H9 (cell line): Measurements from ENCODE around the gene STXBP6. TPM values are rescaled to one million over a fixed set of nuclear protein-coding genes. Genes with fewer than 3 reads are reported as not detected.

Experiments
- DNase-seq: peaks from one replicate; pipeline ENCODE4 v3.0.0-alpha.2; 2017
- H2AFZ ChIP-seq: one replicate; pipeline ENCODE4 v1.6.1; 2013; ENCODE audit warnings: mild to moderate bottlenecking, low read length, control low read depth, moderate library complexity
- H2AK5ac ChIP-seq: 2 replicates; pipeline ENCODE4 v1.6.1; 2013; ENCODE audit warnings: low read length, control low read depth, mixed read lengths; ENCODE audit not compliant: insufficient read length
- H2BK120ac ChIP-seq: one replicate; pipeline ENCODE4 v1.6.1; 2013; ENCODE audit warnings: low read depth, mild to moderate bottlenecking, low read length, control low read depth, inconsistent platforms; ENCODE audit not compliant: poor library complexity, severe bottlenecking
- H2BK12ac ChIP-seq: 2 replicates; pipeline ENCODE4 v1.6.1; 2013; ENCODE audit warnings: low read length, control low read depth, mixed read lengths, low read depth; ENCODE audit not compliant: insufficient read length
- H2BK15ac ChIP-seq: 2 replicates; pipeline ENCODE4 v1.6.1; 2013; ENCODE audit warnings: low read depth, low read length, control low read depth
- H2BK20ac ChIP-seq: one replicate; pipeline ENCODE4 v1.6.1; 2013; ENCODE audit warnings: low read depth, mild to moderate bottlenecking, low read length, control low read depth, inconsistent platforms; ENCODE audit not compliant: poor library complexity, severe bottlenecking
- H2BK5ac ChIP-seq: 2 replicates; pipeline ENCODE4 v1.6.1; 2013; ENCODE audit warnings: low read length, control low read depth, mixed read lengths; ENCODE audit not compliant: insufficient read length
- H3K14ac ChIP-seq: 2 replicates; pipeline ENCODE4 v1.6.1; 2013; ENCODE audit warnings: low read length, control low read depth; ENCODE audit not compliant: insufficient read depth
- H3K18ac ChIP-seq: 2 replicates; pipeline ENCODE4 v1.6.1; 2013; ENCODE audit warnings: low read depth, mild to moderate bottlenecking, mixed read lengths, low read length, control low read depth; ENCODE audit not compliant: insufficient read length
- H3K23ac ChIP-seq: 2 replicates; pipeline ENCODE4 v1.6.1; 2013; ENCODE audit warnings: low read length, control low read depth, mixed read lengths, low read depth; ENCODE audit not compliant: insufficient read length
- H3K23me2 ChIP-seq: 2 replicates; pipeline ENCODE4 v1.6.1; 2013; ENCODE audit warnings: low read depth, mild to moderate bottlenecking, mixed read lengths, low read length, control low read depth; ENCODE audit not compliant: insufficient read length, poor library complexity, severe bottlenecking
- H3K27ac ChIP-seq: 2 replicates; pipeline ENCODE4 v1.5.1; 2013; ENCODE audit warnings: low read length, control low read depth, mixed read lengths, low read depth; ENCODE audit not compliant: insufficient read length
- H3K27me3 ChIP-seq: 2 replicates; pipeline ENCODE4 v1.6.1; 2013; ENCODE audit warnings: low read length, control low read depth, inconsistent platforms; ENCODE audit not compliant: insufficient read depth
- H3K4ac ChIP-seq: 2 replicates; pipeline ENCODE4 v1.6.1; 2013; ENCODE audit warnings: low read depth, mild to moderate bottlenecking, control low read depth, inconsistent platforms, low read length, moderate library complexity
- H3K4me1 ChIP-seq: 2 replicates; pipeline ENCODE4 v1.6.1; 2013; ENCODE audit warnings: low read length, control low read depth, inconsistent platforms; ENCODE audit not compliant: insufficient read depth
- H3K4me2 ChIP-seq: 2 replicates; pipeline ENCODE4 v1.6.1; 2013; ENCODE audit warnings: low read length, control low read depth, mixed read lengths; ENCODE audit not compliant: insufficient read length, insufficient read depth
- H3K56ac ChIP-seq: 2 replicates; pipeline ENCODE4 v1.6.1; 2013; ENCODE audit warnings: low read depth, mild to moderate bottlenecking, mixed read lengths, low read length, control low read depth; ENCODE audit not compliant: insufficient read length
- H3K79me1 ChIP-seq: 2 replicates; pipeline ENCODE4 v1.6.1; 2013; ENCODE audit warnings: low read depth, mild to moderate bottlenecking, moderate library complexity, low read length, control low read depth, inconsistent platforms; ENCODE audit not compliant: insufficient read depth, poor library complexity, severe bottlenecking
- H3K79me2 ChIP-seq: 2 replicates; pipeline ENCODE4 v1.6.1; 2013; ENCODE audit warnings: low read length, control low read depth, inconsistent platforms; ENCODE audit not compliant: insufficient read depth
- H3K9ac ChIP-seq: 2 replicates; pipeline ENCODE4 v1.6.1; 2013; ENCODE audit warnings: low read length, control low read depth, mixed read lengths; ENCODE audit not compliant: insufficient read length; ENCODE audit errors: extremely low read depth
- H3K9me3 ChIP-seq: one replicate; pipeline ENCODE4 v1.6.1; 2013; ENCODE audit warnings: low read depth, low read length, inconsistent platforms; ENCODE audit not compliant: control insufficient read depth
- H3T11ph ChIP-seq: one replicate; pipeline ENCODE4 v1.6.1; 2013; ENCODE audit warnings: mild to moderate bottlenecking, low read length, control low read depth, inconsistent platforms
- H4K20me1 ChIP-seq: one replicate; pipeline ENCODE4 v1.6.1; 2013; ENCODE audit not compliant: control insufficient read depth, insufficient read length, insufficient read depth
- H4K5ac ChIP-seq: 2 replicates; pipeline ENCODE4 v1.6.1; 2013; ENCODE audit warnings: low read depth, mild to moderate bottlenecking, mixed read lengths, low read length, control low read depth; ENCODE audit not compliant: insufficient read length
- H4K8ac ChIP-seq: replicated peaks from 2 replicates; pipeline ENCODE4 v1.6.1; 2013; ENCODE audit warnings: low read length, control low read depth, mixed read lengths, low read depth; ENCODE audit not compliant: insufficient read length
- H4K91ac ChIP-seq: 2 replicates; pipeline ENCODE4 v1.6.1; 2013; ENCODE audit warnings: low read depth, mild to moderate bottlenecking, moderate library complexity, mixed read lengths, low read length, control low read depth; ENCODE audit not compliant: insufficient read length
- H3K27ac Mint-ChIP-seq, 3 experiments: 2 replicates in 2 of 3; 3 replicates in 1 of 3; pipeline ENCODE4 v1.8.0; 2020 to 2021; ENCODE audit warnings: mixed read lengths in 3 of 3, mild to moderate bottlenecking in 1 of 3, moderate library complexity in 1 of 3
- H3K27me3 Mint-ChIP-seq: 2 replicates; pipeline ENCODE4 v1.8.0; 2021; ENCODE audit warnings: low read depth, mild to moderate bottlenecking, moderate library complexity, mixed read lengths
- H3K36me3 Mint-ChIP-seq, 3 experiments: 2 replicates in 2 of 3; 3 replicates in 1 of 3; pipeline ENCODE4 v1.8.0; 2020 to 2021; ENCODE audit warnings: low read depth in 3 of 3, mixed read lengths in 3 of 3; ENCODE audit not compliant: insufficient read depth in 1 of 3
- H3K4me1 Mint-ChIP-seq, 2 experiments: 2 replicates each; pipeline ENCODE4 v1.8.0; 2020; ENCODE audit warnings: mixed read lengths in 2 of 2
- H3K4me3 Mint-ChIP-seq, 2 experiments: 2 replicates in 1 of 2; 3 replicates in 1 of 2; pipeline ENCODE4 v1.8.0; 2020 to 2021; ENCODE audit warnings: mild to moderate bottlenecking in 2 of 2, mixed read lengths in 2 of 2, moderate library complexity in 1 of 2
- H3K9me3 Mint-ChIP-seq, 2 experiments: 2 replicates in 1 of 2; 3 replicates in 1 of 2; pipeline ENCODE4 v1.8.0; 2020; ENCODE audit warnings: mild to moderate bottlenecking in 2 of 2, mixed read lengths in 2 of 2, moderate library complexity in 1 of 2
- CTCF ChIP-seq: fragments of 200-600 bp; sonication (generic); conservative IDR thresholded peaks from 3 replicates; pipeline ENCODE4 v1.8.0; 2021; ENCODE audit warnings: antibody characterized with exemption, mild to moderate bottlenecking
- WGBS: extraction: QIAGEN DNeasy Blood & Tissue Kit; methylation state at CpG from one replicate; pipeline ENCODE4 v1.1.7; 2013; ENCODE audit warnings: missing lambda C conversion rate, low lambda C conversion rate, mixed read lengths; ENCODE audit not compliant: insufficient read length; ENCODE audit errors: extremely low coverage; 5-methylcytosine and 5-hydroxymethylcytosine counted together
- total RNA-seq: library from RNA; stranded (reverse); gene quantifications from 2 replicates; pipeline ENCODE4 v1.2.1, GENCODE V29; 2021

STXBP6 gene
- total RNA-seq, 1 experiment from 2014 or later: 3.6 TPM

- no peaks in the 10 kb centered on the region for H3K9me3 Mint-ChIP-seq
- no peak overlapping the region for H4K5ac ChIP-seq
- no CpG with 5 or more reads among the region's 4 CpGs for WGBS
- H3K9ac ChIP-seq: no peak overlapping the region
- no peak overlapping the region for H3K56ac ChIP-seq
- H2AK5ac ChIP-seq: no peak overlapping the region
- no peaks in the 10 kb centered on the region for H3K9me3 ChIP-seq
- no peak overlapping the region for H2BK15ac ChIP-seq
- no peak overlapping the region for H3K4me3 Mint-ChIP-seq
- H3K4me1 Mint-ChIP-seq: no peaks in the 10 kb centered on the region
- DNase-seq: no peak
- H3K23ac ChIP-seq: no peak overlapping the region
- no peaks in the 10 kb centered on the region for H3K23me2 ChIP-seq
- no peak overlapping the region for H4K91ac ChIP-seq
- no peak overlapping the region for H3K14ac ChIP-seq
- no peak overlapping the region for H3K18ac ChIP-seq
- no peaks in the 10 kb centered on the region for H3K27me3 Mint-ChIP-seq
- H4K8ac ChIP-seq: no peak overlapping the region
- no peak overlapping the region for H3T11ph ChIP-seq
- H3K79me1 ChIP-seq: no peaks in the 10 kb centered on the region
- H3K79me2 ChIP-seq: no peaks in the 10 kb centered on the region
- no peak overlapping the region for H2BK120ac ChIP-seq
- no peak overlapping the region for H2AFZ ChIP-seq
- H3K36me3 Mint-ChIP-seq: no peaks in the 10 kb centered on the region
- no peak overlapping the region for H3K27ac Mint-ChIP-seq
- no peak for TF ChIP-seq CTCF
- no peaks in the 10 kb centered on the region for H4K20me1 ChIP-seq
- no peak overlapping the region for H3K4me2 ChIP-seq
- no peaks in the 10 kb centered on the region for H3K27me3 ChIP-seq
- H2BK12ac ChIP-seq: no peak overlapping the region
- no peak overlapping the region for H2BK20ac ChIP-seq
- no peak overlapping the region for H3K4ac ChIP-seq
- no peak overlapping the region for H2BK5ac ChIP-seq
- no peaks in the 10 kb centered on the region for H3K4me1 ChIP-seq
- H3K27ac ChIP-seq: no peak overlapping the region
Measured at GRCh38 chr14:24831677-24832076, 218.3 kb downstream of the STXBP6 start.
